Mesothelial cell of epicardium (in vitro differentiated cells): ENCODE measurements around the gene PTPMT1. TPM values are rescaled to one million over a fixed set of nuclear protein-coding genes. Genes with fewer than 3 reads are reported as not detected.

Experiments
- DNase-seq, 2 experiments: peaks; one replicate each; pipeline ENCODE4 v3.0.0; 2021; ENCODE audit warnings: low spot score in 2 of 2; ENCODE audit not compliant: unreplicated experiment in 2 of 2
- H3K27ac Mint-ChIP-seq: 2 replicates; pipeline ENCODE4 v1.8.0; 2021; ENCODE audit warnings: mixed read lengths
- H3K27me3 Mint-ChIP-seq: 2 replicates; pipeline ENCODE4 v1.8.0; 2021; ENCODE audit warnings: low read depth, mixed read lengths
- H3K36me3 Mint-ChIP-seq: 2 replicates; pipeline ENCODE4 v1.8.0; 2021; ENCODE audit warnings: mixed read lengths
- H3K4me1 Mint-ChIP-seq: 2 replicates; pipeline ENCODE4 v1.8.0; 2021; ENCODE audit warnings: mixed read lengths
- H3K4me3 Mint-ChIP-seq: 2 replicates; pipeline ENCODE4 v1.8.0; 2021; ENCODE audit warnings: mild to moderate bottlenecking, moderate library complexity, mixed read lengths
- H3K9me3 Mint-ChIP-seq: 2 replicates; pipeline ENCODE4 v1.8.0; 2021; ENCODE audit warnings: mixed read lengths
- total RNA-seq: library from RNA; stranded (reverse); gene quantifications from 3 replicates; pipeline ENCODE4 v1.2.1, GENCODE V29; 2021
- TF ChIP-seq, protein P1 (sequence below): fragments of 200-600 bp; sonication (generic); IDR thresholded peaks from one replicate; pipeline ENCODE4 v1.5.0; 2021; ENCODE audit warnings: antibody characterized with exemption; ENCODE audit not compliant: unreplicated experiment

Gene PTPMT1
- total RNA-seq, 1 donor from 2014 or later, result 44.3 TPM

- H3K4me3 Mint-ChIP-seq, result peak overlapping the region; percentile 97
- no peaks in the 10 kb centered on the region for H3K27me3 Mint-ChIP-seq
- H3K27ac Mint-ChIP-seq, result peak overlapping the region; percentile 97
- peaks cover 29% of the 10 kb centered on the region for H3K4me1 Mint-ChIP-seq
- peaks cover 15% of the 10 kb centered on the region for H3K36me3 Mint-ChIP-seq
- TF ChIP-seq, protein P1, sequence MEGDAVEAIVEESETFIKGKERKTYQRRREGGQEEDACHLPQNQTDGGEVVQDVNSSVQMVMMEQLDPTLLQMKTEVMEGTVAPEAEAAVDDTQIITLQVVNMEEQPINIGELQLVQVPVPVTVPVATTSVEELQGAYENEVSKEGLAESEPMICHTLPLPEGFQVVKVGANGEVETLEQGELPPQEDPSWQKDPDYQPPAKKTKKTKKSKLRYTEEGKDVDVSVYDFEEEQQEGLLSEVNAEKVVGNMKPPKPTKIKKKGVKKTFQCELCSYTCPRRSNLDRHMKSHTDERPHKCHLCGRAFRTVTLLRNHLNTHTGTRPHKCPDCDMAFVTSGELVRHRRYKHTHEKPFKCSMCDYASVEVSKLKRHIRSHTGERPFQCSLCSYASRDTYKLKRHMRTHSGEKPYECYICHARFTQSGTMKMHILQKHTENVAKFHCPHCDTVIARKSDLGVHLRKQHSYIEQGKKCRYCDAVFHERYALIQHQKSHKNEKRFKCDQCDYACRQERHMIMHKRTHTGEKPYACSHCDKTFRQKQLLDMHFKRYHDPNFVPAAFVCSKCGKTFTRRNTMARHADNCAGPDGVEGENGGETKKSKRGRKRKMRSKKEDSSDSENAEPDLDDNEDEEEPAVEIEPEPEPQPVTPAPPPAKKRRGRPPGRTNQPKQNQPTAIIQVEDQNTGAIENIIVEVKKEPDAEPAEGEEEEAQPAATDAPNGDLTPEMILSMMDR, result no peak
- no peak for DNase-seq
- no peaks in the 10 kb centered on the region for H3K9me3 Mint-ChIP-seq
Observed at GRCh38 chr11:47577460-47578041, 12.2 kb downstream of the PTPMT1 start.

DNA sequence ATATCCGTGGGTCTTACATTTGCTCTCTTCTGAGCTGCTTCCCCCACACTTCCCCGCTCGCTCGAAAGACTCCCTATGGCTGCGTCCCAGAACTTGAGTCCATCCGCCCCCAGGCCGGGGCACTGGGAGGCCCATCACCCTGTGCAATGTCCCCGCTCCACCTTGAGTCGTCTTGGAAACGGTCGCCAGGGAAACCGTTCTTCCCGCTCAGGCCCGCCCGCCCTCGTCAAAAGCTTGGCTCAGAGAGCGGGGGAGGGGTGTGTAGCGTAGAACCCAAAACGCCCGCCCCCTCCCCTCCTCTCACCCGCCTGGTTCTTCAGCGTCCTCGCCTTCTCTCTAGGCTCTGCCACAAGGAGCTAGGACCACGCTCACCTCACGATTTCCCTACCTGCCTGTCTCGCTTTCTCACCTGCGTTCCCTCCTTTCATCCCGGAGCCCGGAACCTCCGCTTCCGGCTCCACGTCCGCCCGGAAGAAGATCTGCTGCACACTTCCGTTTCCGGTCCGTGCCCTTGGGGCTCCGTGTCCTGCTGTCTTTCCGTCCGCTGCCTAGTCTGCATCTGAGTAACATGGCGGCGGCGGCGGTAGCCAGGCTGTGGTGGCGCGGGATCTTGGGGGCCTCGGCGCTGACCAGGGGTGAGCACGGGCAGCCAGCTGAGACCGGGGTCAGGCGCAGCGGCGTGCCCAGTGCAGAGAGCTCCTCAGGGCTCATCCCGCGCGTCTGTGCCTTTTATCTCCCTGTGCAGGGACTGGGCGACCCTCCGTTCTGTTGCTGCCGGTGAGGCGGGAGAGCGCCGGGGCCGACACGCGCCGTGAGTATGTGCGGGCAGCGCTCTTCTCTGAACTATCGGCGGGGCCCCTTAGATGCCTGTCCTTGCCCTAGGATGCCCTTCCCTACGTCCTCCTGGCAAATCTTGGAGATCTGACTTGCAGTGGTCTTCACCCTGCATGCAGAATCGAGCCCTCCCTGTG, 13.4 kb downstream of the PTPMT1 start, which contains the start of the genes KBTBD4 and NDUFS3:
TSS of gene KBTBD4 (minus strand) at position 447 of the 971 bp plus-strand sequence. CDS start at position 428, 19 bp downstream.
TSS of gene NDUFS3 (plus strand) at position 551 of the 971 bp plus-strand sequence. CDS start at position 569, 18 bp downstream.
- H3K36me3 Mint-ChIP-seq, result peaks cover 14% of the 10 kb centered on the region
- no peaks in the 10 kb centered on the region for H3K9me3 Mint-ChIP-seq
- H3K4me3 Mint-ChIP-seq, result peak within 1 kb of the TSS; percentile 97
- peak within 1 kb of the TSS; percentile 97 for H3K27ac Mint-ChIP-seq
- peaks cover 29% of the 10 kb centered on the region for H3K4me1 Mint-ChIP-seq
- no peaks in the 10 kb centered on the region for H3K27me3 Mint-ChIP-seq
- TF ChIP-seq, protein P1, result no peak
- DNase-seq, result peak; percentile 80 to 94

DNA sequence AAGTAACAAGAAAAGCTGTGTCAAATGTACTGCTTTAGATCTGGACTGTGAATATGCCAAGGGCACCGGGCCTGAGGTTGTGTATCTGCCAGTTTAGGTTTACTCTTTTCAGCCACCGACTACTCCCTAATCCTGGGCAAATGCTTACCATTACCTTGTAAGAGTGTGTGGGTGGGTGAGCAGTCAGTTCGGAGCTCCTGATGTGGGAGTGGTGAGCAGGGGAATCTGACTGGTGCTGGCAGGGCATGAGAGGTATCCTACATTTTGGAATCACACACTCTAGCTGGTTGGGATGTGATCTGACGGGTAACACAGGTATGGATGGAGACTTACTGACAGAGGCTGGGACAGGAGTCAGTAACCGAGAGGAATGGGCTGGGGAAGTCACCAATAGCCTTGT, 18.4 kb downstream of the PTPMT1 start:
- Mint-ChIP-seq H3K4me1 (peaks cover 10% of the 10 kb centered on the region), H3K27me3 (no peaks in the 10 kb centered on the region), H3K4me3 (no peak overlapping the region), H3K36me3 (peaks cover 14% of the 10 kb centered on the region), H3K27ac (no peak overlapping the region), H3K9me3 (no peaks in the 10 kb centered on the region)
- TF ChIP-seq, protein P1, result no peak
- DNase-seq, result no peak

GRCh38 chr11:47586098-47586855, 20.9 kb downstream of the PTPMT1 start, which contains the start of gene FAM180B:
TSS of gene FAM180B (plus strand) at chr11:47586678. CDS start at chr11:47586769, 91 bp downstream.
- H3K27me3 Mint-ChIP-seq, result no peaks in the 10 kb centered on the region
- peaks cover 14% of the 10 kb centered on the region for H3K36me3 Mint-ChIP-seq
- H3K4me1 Mint-ChIP-seq, result no peaks in the 10 kb centered on the region
- no peak within 1 kb of the TSS for H3K4me3 Mint-ChIP-seq
- DNase-seq, result no peak
- TF ChIP-seq, protein P1, result no peak
- H3K9me3 Mint-ChIP-seq, result no peaks in the 10 kb centered on the region
- no peak within 1 kb of the TSS for H3K27ac Mint-ChIP-seq

GRCh38 chr11:47587039-47587716, 21.8 kb downstream of the PTPMT1 start:
- Mint-ChIP-seq H3K4me3 (no peak overlapping the region), H3K4me1 (no peaks in the 10 kb centered on the region), H3K9me3 (no peaks in the 10 kb centered on the region), H3K36me3 (peaks cover 13% of the 10 kb centered on the region), H3K27ac (no peak overlapping the region), H3K27me3 (peaks cover 6% of the 10 kb centered on the region)
- TF ChIP-seq, protein P1, result no peak
- DNase-seq, result no peak
